Mucosa of descending colon (tissue), 3 donors: ENCODE measurements around the gene CKAP2L. TPM values are rescaled to one million over a fixed set of nuclear protein-coding genes. Genes with fewer than 3 reads are reported as not detected.
A peak's percentile ranks its signal among the peaks of the same experiment; 100 is the strongest.

Source experiments
- ATAC-seq: fragments of 200-7000 bp; cut with Tn5 transposase; one replicate; pipeline ENCODE4 v1.9.1; 2020; ENCODE audit warnings: mild to moderate bottlenecking, moderate library complexity
- DNase-seq, 3 donors: peaks; one replicate each; pipeline ENCODE4 v3.0.0-alpha.2; 2020
- H3K36me3 ChIP-seq: fragments of 200-600 bp; one replicate; pipeline ENCODE4 v1.8.0; 2021; ENCODE audit warnings: low read depth, mild to moderate bottlenecking
- H3K4me1 ChIP-seq: fragments of 200-600 bp; one replicate; pipeline ENCODE4 v1.8.0; 2021; ENCODE audit warnings: low read depth, mild to moderate bottlenecking
- H3K4me3 ChIP-seq: fragments of 200-600 bp; one replicate; pipeline ENCODE4 v1.8.0; 2021; ENCODE audit warnings: mild to moderate bottlenecking
- H3K9me3 ChIP-seq: fragments of 200-600 bp; one replicate; pipeline ENCODE4 v1.8.0; 2021; ENCODE audit warnings: mild to moderate bottlenecking
- intact Hi-C, 2 donors: fragments of 100-400 bp; cut with DNase I in 1 of 2; cut with micrococcal nuclease in 1 of 2; formaldehyde crosslinking; loops; one replicate each; pipeline versions ENCODE4 v1.11.0 to v1.11.1; 2022; cut with DNase I, micrococcal nuclease
- long read RNA-seq, 2 donors: library from polyadenylated mRNA; unstranded; transcript quantifications; one replicate each; pipeline ENCODE4 v2.0.0, GENCODE V29; 2019 to 2021
- total RNA-seq, 3 donors: library from RNA; stranded (reverse); fragmentation: NEBNext Ultra II Directional in 2 of 3; extraction: Animal tissue kit (Norgen Biotek cat#: 25700) in 2 of 3; gene quantifications; one replicate each; pipeline versions ENCODE4 v1.2.1 to v1.2.4, GENCODE V29; 2021 to 2023
- TF ChIP-seq, protein P1 (sequence below): fragments of 200-600 bp; IDR thresholded peaks from one replicate; pipeline ENCODE4 v1.8.0; 2022; ENCODE audit warnings: antibody characterized with exemption, mild to moderate bottlenecking
- donor health status: DM: no; HTN: no; CAD: no; lungs with moderate emphysema.
- donor health status: DM: no; HTN: no; CAD: no.
- donor health status: DM: no; HTN: yes; CAD: no.

CKAP2L gene, protein sequence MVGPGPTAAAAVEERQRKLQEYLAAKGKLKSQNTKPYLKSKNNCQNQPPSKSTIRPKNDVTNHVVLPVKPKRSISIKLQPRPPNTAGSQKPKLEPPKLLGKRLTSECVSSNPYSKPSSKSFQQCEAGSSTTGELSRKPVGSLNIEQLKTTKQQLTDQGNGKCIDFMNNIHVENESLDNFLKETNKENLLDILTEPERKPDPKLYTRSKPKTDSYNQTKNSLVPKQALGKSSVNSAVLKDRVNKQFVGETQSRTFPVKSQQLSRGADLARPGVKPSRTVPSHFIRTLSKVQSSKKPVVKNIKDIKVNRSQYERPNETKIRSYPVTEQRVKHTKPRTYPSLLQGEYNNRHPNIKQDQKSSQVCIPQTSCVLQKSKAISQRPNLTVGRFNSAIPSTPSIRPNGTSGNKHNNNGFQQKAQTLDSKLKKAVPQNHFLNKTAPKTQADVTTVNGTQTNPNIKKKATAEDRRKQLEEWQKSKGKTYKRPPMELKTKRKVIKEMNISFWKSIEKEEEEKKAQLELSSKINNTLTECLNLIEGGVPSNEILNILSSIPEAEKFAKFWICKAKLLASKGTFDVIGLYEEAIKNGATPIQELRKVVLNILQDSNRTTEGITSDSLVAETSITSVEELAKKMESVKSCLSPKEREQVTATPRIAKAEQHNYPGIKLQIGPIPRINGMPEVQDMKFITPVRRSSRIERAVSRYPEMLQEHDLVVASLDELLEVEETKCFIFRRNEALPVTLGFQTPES
- total RNA-seq = 1 to 10 TPM; 1.2 to 9.5 (median 2.8) TPM
- long read RNA-seq, donor 1 = 0 reads
- long read RNA-seq, donor 2, partial matches to known transcripts = 7 of 7 reads
- long read RNA-seq, donor 2, other reads (novel, unspliced or antisense) = 0 of 7 reads

DNA sequence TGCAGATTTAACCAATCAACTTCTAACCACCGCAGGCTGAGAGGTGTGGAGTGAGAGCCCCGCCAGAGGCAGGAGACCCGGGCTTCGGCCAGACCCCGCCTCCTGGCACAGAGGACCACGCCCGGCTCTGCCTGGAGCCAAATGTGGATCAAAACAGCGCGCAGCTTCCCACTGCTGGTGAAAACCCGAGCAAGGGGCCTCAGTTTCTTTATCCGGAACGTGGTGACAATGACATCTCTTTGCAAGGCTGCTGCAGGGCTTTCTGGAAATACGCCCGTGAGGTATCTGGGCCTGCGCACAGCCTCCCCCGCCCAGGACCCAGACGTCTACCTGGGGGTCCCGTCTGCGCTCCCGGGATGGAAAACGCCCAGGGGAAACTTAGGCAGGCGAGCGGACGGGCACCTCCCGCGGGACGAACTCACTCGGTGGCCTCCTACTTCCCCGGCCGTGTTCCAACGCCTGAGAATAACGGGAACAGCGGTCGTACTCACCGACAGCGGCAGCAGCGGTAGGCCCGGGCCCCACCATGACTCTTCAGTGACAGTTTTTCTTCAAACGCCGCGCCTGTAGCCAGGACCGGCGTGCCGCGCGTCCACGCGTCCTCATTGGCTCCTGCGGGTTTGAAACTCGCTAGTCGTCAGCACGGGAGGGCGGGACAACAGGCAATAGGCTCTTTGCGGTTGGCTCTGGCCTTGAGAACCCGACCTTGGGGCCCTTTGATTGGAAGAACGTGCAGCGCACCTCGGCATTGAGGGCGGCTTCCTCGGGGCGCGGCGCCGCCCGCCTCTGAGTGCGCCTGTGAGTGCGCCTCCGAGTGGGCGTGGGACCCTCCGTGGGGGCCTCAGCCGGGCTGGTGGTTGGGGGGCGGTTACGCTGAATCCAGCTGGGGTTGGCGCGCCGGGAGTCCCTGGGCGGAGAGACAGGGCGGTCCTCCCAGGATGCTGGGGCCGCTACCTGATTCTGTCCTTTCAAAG, at the start of gene CKAP2L:
Gene CKAP2L, minus strand, starts transcription at position 539 of the 974 bp plus-strand sequence. Its CDS starts 11 bp downstream, at position 528.
- intact Hi-C loops = no loop called here
- H3K9me3 ChIP-seq = no peaks in the 10 kb centered on the region
- ATAC-seq = peak; percentile 100

DNA sequence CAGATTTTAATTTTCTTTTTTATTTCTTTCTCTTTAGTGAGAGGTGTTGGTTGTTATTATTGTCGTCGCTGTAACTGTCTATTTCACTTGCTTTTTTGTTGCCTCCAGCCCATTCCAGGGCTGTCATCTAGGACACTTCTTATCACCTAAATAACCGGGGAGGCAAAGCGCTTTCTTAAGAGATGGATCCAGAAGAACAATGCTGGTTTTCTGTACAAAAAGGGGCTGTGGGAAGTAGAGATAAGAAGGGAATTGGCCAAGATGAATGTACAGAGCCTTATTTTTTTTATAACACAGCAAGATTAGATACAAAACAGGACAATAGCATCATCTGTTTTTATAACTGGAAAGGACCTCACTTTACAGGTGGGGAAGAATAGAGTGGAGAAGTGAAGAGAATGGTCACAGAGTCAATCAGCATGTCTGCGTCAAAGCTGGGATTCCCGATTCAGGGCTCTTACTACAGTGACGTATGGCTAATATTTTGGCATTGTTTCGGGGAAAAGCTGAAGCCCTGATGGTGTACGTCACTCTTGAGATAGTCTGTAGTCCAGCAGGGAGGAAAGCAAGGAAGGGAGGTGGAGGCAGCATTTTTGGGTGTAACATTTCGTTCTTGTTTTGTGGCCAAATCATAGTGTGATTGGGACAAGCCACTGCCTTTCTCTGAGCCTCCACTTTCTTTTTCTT, 49.0 kb upstream of the CKAP2L start:
- DNase-seq = no peak
- H3K36me3 ChIP-seq = no peaks in the 10 kb centered on the region

More for the DNA sequence above, at the start of gene CKAP2L:
- TF ChIP-seq, protein P1, sequence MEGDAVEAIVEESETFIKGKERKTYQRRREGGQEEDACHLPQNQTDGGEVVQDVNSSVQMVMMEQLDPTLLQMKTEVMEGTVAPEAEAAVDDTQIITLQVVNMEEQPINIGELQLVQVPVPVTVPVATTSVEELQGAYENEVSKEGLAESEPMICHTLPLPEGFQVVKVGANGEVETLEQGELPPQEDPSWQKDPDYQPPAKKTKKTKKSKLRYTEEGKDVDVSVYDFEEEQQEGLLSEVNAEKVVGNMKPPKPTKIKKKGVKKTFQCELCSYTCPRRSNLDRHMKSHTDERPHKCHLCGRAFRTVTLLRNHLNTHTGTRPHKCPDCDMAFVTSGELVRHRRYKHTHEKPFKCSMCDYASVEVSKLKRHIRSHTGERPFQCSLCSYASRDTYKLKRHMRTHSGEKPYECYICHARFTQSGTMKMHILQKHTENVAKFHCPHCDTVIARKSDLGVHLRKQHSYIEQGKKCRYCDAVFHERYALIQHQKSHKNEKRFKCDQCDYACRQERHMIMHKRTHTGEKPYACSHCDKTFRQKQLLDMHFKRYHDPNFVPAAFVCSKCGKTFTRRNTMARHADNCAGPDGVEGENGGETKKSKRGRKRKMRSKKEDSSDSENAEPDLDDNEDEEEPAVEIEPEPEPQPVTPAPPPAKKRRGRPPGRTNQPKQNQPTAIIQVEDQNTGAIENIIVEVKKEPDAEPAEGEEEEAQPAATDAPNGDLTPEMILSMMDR = no peak
- Histone ChIP-seq H3K4me1 (peaks cover 15% of the 10 kb centered on the region), H3K36me3 (no peaks in the 10 kb centered on the region), H3K4me3 (peak within 1 kb of the TSS; percentile 38)
- DNase-seq = peak; percentile 95 to 98 (median 97)

DNA sequence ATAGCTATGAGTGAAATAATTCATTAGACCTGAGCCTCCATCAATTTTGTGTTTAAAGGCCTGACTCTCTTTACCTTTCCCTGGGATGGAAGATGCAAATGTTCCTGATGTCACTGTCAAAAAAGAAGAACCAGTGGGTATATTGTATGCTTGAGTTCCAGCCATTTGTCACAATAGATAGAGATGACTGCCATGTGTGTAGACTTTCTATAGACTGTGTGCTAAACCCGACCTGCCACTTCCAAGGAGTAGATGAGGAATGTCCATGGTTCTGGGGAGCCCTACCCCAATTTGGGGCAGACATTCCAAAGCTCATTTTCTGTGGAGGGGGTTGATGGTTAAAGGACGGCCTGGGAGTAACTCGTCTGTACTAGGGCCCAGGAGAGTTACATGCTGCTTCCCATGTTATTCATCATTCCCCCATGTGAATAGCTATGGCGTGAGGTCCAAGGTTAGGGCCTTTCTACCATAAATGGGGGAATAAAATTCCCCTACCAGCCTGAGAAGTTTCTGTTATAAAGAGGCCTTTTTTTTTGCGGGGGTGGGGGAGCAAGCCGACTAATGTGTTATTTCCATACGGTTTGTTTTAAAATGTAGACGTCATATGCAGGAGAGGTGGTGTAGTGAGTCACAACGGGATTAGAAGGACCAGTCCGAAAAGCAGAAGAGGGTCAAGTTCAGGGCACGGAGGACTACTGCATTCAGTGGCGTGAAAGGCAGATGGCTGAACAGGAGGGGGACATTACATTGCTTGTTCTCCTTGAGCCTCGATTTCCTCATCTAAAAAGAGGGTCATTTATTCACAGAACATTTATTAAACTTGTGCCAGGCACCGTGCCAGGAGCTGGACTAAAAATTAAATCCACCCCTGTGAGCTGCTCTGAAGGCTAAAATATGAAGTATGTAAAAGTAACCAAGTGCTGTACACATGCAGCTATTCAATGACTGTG, 48.2 kb upstream of the CKAP2L start:
- no peaks in the 10 kb centered on the region for H3K9me3 ChIP-seq
- ATAC-seq = no peak
- intact Hi-C loops = no loop called here
- H3K36me3 ChIP-seq = no peaks in the 10 kb centered on the region
- peaks cover 7% of the 10 kb centered on the region for H3K4me1 ChIP-seq
- no peak overlapping the region for H3K4me3 ChIP-seq
- no peak for DNase-seq
- TF ChIP-seq, protein P1 = no peak

More for the DNA sequence above, 49.0 kb upstream of the CKAP2L start:
- no peak overlapping the region for H3K4me3 ChIP-seq
- TF ChIP-seq, protein P1 = no peak
- H3K4me1 ChIP-seq = peaks cover 7% of the 10 kb centered on the region
- intact Hi-C loops = no loop called here
- no peaks in the 10 kb centered on the region for H3K9me3 ChIP-seq
- no peak for ATAC-seq

DNA sequence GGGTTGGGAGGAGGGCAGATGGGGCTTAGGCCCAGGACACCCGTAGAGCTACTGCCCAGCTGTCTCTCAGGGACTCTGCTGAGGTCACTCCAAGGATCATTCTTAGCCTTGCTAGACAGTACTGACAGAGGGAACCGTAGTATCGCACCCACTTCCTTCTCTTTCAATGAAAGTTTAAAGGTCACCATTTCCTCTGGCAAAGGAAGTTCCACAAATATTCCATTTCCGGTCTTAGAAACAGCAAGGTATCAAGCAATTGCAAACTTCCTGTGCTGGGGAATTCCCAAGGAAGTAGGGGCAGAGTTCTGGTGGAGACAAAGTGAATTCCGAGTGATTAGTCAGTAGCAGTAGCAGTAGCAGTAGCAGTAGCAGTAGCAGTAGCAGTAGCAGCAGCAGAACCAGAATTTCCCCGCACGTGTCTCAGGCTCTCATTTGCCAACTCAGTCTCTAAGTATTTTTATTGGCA, 47.5 kb upstream of the CKAP2L start:
- Histone ChIP-seq H3K4me1 (peaks cover 7% of the 10 kb centered on the region), H3K4me3 (no peak overlapping the region), H3K9me3 (no peaks in the 10 kb centered on the region), H3K36me3 (no peaks in the 10 kb centered on the region)
- TF ChIP-seq, protein P1 = no peak
- no peak for DNase-seq
- ATAC-seq = peak; percentile 91
- intact Hi-C loops = no loop called here
